GM18909 (cell line): ENCODE results near the gene PITX3.
A peak's percentile ranks its signal among the peaks of the same experiment; 100 is the strongest.
"Not testable (repeated sequence)": the region's sequence is repeated elsewhere in the genome, so short reads cannot be mapped to it uniquely, and the experiment has no call there.

Source experiments
- ATAC-seq: cut with Tn5 transposase; IDR thresholded peaks from one replicate; pipeline ENCODE4 v1.9.1; 2021; ENCODE audit warnings: mild to moderate bottlenecking; ENCODE audit not compliant: unreplicated experiment, poor library complexity

The PITX3 gene

GRCh38 chr10:102230264-102230860 lies 10.9 kb downstream of the PITX3 start:
- ATAC-seq: no peak

DNA sequence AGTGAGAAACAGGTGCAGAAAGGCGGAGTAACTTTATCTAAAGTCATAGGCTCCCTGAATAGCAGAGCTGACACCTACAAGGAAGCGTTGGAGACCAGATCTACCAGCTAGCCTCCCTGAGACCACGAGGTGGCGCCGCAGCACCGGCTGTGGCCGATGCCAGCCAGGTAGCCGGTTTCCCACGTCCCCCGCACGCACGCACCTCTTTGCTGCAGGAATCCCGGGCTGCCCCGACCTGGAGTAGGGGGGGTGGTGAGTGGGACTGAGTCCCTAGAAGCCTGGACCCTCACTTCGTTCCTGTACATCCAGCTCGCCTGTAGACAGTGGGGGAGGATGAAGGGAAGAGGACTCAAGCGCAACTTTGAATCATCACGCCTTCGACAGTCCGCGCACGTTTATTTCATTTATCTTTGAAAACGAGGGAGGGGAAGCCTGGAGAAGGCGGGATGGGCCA lies 11.5 kb downstream of the PITX3 start:
- no peak for ATAC-seq

DNA sequence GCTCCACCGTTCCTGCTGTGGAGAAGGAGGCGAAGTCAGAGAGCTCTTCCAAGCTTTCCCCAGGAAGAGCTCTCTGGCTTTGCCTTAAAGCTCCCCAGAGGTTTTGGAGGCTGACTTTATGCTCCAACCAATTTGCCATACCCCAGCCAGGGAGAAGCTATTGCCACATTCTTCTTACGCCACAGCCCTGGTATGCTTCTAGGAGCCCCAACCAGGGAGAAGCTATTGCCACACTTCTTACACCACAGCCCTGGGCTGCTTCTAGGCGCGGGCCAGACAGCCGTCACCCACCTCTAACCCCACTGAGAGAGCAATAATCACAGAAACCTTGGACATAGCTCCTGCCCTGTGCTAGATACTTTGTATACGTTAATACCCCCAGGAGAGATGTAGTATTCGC lies 14.3 kb downstream of the PITX3 start:
- no peak for ATAC-seq

DNA sequence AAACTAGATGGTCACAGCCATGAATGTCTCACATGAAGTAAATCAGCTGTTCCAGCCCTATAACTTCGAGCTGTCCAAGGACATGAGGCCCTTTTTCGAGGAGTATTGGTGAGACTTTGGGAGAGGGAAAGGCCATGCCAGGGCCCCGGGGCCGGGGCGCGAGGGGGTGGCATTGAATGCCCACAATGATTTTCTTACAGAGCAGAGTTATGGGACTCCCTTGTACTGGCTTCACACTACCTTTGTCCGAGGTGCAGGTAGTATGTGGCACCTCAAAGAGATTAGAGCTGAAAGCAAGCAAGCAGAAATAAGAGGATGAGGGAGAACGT lies 14.8 kb downstream of the PITX3 start:
- ATAC-seq: no peak

DNA sequence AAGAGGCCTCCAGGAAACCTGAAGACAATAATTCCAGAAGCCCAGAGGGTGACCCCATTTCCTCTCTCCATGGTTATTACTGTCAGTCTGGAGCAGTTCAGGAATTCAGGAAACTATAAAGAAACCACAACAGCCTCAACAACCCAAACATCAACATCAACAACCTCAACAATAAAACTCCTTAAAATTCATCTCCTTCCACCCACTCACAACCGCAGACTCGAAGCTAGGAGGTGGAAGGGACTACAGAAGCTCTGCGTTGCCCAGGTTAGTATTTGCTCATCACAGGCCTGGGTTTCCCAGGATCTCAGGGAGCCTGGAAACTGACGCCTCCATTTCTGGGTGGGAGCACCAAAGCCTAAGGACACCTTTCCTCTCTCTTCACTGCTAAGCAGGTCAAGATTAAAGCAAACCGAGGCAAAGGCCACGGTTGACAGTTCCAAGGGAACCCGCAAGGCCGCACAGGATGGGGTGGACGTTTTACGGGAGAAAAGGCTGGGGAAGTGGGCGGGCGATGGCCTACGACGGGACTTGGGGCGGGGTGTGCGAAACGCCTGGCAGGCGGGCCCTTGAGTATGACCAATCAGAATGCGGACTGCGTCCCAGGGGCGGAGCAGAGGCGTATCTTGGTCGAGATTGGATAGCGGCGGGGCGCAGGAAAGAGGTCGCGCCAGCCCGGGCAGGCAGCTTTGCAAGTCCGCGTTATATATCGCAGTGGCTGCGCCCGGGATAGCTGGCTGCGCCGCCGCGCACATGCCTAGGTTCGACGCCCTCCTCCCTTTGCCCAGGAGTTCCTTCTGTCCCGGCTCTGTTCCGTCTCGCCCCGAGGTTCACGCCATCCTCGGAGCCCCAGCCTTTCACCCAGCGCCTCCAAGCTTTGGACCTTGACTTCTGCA lies 15.4 kb downstream of the PITX3 start, which contains the start of gene ELOVL3:
ELOVL3 (plus strand) TSS at position 654 of the 896 bp plus-strand sequence. CDS start 250 bp downstream, outside the sequence.
- ATAC-seq: peak; percentile 88

GRCh38 chr10:102222797-102223196 lies 18.5 kb downstream of the PITX3 start:
- ATAC-seq: no peak

GRCh38 chr10:102220612-102221011 lies 20.7 kb downstream of the PITX3 start:
- no peak for ATAC-seq

DNA sequence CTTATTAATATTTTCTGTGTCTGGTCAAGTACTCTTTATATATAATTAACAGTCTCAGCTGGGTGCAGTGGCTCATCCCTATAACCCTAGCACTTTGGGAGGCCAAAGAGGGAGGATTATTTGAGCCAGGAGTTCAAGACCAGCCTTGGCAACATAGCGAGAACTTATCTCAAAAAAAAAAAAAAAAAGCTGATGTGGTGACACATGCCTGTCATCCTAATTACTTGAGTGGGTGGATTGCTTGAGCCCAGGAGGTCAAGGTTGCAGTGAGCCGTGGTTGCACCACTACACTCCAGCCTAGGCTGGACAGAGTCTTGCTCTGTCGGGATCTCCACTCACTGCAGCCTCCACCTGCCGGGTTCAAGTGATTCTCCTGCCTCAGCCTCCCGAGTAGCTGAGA lies 21.9 kb downstream of the PITX3 start:
- ATAC-seq: no peak

DNA sequence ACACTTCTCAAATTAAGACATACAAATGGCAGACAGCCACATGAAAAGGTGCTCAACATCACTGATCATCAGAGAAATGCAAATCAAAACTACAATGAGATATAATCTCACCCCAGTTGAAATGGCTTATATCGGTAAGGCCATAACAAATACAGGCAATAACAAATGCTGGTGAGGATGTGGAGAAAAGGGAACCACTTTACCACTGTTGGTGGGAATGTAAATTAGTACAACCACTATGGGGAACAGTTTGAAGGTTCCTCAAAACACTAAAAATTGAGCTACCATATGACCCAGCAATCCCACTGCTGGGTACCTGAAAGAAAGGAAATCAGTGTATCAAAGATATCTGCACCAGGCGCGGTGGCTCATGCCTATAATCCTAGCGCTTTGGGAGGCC lies 27.7 kb downstream of the PITX3 start:
- not testable (repeated sequence) for ATAC-seq

GRCh38 chr10:102211615-102212299 lies 29.6 kb downstream of the PITX3 start:
- no peak for ATAC-seq

DNA sequence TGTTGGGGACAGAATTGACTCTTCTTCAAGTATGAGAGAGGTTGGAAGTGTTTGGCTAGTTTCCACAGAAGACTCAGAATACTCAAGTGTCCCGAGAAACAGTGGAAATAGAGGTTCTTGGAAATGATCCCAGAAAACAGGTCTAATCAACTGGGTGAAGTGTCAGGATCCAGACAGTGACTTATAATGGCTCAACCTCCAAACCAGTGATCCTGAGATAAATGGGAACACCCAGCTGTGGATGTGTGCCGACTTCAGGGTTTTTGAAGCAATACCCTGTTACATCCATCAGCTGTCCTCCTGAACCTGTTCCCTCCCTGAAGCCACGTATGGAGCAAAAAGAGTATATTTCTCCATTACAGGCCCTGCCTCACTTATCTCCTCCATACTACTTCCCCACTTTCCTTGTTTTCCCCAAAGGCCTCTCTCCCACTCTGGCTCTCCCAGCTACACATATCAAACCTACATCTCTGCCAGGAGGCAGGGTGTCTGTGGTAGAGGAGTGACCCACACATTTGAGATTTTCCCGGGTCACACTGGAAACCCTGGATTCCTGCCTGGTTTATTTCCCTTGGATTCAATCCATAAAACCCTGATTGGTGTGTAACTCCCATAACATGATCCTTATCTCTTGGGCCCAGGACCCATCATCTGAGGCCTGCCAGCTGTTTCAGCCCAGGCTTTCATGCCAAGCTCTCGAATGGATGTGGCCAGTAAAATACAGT lies 32.8 kb downstream of the PITX3 start:
- no peak for ATAC-seq

GRCh38 chr10:102202386-102202785 lies 38.9 kb downstream of the PITX3 start:
- ATAC-seq: no peak

DNA sequence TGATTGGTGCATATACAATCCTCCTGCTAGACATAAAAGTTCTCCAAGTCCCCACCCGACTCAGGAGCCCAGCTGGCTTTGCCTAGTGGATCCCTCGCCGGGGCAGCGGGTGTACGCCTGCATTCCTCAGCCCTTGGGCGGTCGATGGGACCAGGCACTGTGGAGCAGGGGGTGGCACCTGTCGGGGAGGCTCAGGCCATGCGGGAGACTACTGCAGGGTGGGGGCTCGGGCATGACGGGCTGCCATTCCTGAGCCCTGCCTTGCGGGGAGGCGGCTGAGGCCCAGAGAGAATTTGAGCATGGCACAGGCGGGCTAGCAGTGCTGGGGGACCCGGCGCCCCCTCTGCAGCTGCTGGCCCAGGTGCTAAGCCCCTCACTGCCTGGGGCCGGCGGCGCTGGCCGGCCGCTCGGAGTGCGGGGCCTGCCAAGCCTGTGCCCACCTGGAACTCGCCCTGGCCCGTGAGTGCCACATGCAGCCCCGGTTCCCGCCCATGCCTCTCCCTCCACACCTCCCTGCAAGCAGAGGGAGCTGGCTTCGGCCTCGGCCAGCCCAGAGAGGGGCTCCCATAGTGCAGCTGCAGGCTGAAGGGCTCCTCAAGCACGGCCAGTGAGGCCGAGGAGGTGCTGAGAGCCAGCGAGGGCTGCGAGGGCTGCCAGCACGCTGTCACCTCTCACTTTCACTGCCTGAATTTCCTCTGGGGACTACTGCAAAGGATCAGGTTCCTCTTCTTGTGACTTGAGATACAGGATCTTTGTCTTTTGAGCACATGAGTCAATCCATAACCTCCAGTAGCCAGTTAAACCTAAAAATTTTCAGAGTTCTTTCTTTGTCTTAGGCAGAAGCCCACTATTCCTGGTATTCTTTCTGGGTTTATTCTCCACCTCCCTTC lies 40.3 kb downstream of the PITX3 start:
- no peak for ATAC-seq

DNA sequence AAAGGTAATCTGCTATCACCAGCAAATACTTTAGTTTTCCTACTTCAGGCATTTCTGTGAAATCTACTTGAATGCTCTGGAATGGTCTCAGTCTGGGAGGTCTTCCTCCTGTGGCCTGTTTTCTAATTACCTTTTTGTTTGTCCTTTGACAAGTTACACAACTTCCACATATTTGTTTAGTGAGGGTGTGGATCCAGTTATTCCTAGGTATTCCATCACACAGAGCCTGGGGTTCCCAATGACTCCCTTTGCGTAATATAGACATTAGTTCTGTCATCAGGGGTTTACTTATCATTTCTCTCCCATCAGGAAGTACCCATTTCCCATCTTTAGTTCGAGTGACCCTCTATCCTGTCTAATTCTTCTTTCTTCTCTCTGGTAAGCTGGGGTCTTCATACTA lies 43.3 kb downstream of the PITX3 start:
- no peak for ATAC-seq

GRCh38 chr10:102196893-102197292 lies 44.4 kb downstream of the PITX3 start:
- ATAC-seq: no peak

- no peak for ATAC-seq
Measured at GRCh38 chr10:102195296-102195870, 45.9 kb downstream of the PITX3 start.

GRCh38 chr10:102191956-102192355 lies 49.4 kb downstream of the PITX3 start:
- ATAC-seq: no peak

- ATAC-seq: not testable (repeated sequence)
Measured at GRCh38 chr10:102188941-102189898, 52.1 kb downstream of the PITX3 start.
